Activated T-helper 17 cell treated with anti-CD3 and anti-CD28 coated beads, Interleukin-2, amount 50 U/mL, for 72 hours (primary cell): ENCODE measurements around the gene PATZ1. TPM values are rescaled to one million over a fixed set of nuclear protein-coding genes. Genes with fewer than 3 reads are reported as not detected.
A peak's percentile ranks its signal among the peaks of the same experiment; 100 is the strongest.

Experiments used
- ATAC-seq: fragments of 150-1000 bp; cut with Tn5 transposase; replicated peaks from 2 replicates; pipeline ENCODE4 v1.10.0; 2021; ENCODE audit warnings: mild to moderate bottlenecking, moderate library complexity
- H3K27ac Mint-ChIP-seq: one replicate; pipeline ENCODE4 v1.8.0; 2022; ENCODE audit warnings: mixed read lengths
- H3K27me3 Mint-ChIP-seq: one replicate; pipeline ENCODE4 v1.8.0; 2022; ENCODE audit warnings: mixed read lengths
- H3K36me3 Mint-ChIP-seq: one replicate; pipeline ENCODE4 v1.8.0; 2022; ENCODE audit warnings: low read depth, mild to moderate bottlenecking, mixed read lengths
- H3K4me1 Mint-ChIP-seq: one replicate; pipeline ENCODE4 v1.8.0; 2022; ENCODE audit warnings: mixed read lengths
- H3K4me3 Mint-ChIP-seq: one replicate; pipeline ENCODE4 v1.8.0; 2022; ENCODE audit warnings: mild to moderate bottlenecking, mixed read lengths
- H3K9me3 Mint-ChIP-seq: one replicate; pipeline ENCODE4 v1.8.0; 2022; ENCODE audit warnings: mixed read lengths
- total RNA-seq, 2 donors: library from RNA; stranded (reverse); gene quantifications; one replicate each; pipeline ENCODE4 v1.2.3, GENCODE V29; 2022

PATZ1 gene
- total RNA-seq, 2 donors from 2014 or later, result 16.9 to 28.3 TPM

GRCh38 chr22:31347251-31348008, 1.3 kb upstream of the PATZ1 start:
- Mint-ChIP-seq H3K4me3 (peak overlapping the region; percentile 92), H3K27ac (peak overlapping the region; percentile 43), H3K27me3 (no peaks in the 10 kb centered on the region), H3K36me3 (peaks cover 29% of the 10 kb centered on the region), H3K4me1 (peaks cover 5% of the 10 kb centered on the region), H3K9me3 (no peaks in the 10 kb centered on the region)
- ATAC-seq, result peak; percentile 30

DNA sequence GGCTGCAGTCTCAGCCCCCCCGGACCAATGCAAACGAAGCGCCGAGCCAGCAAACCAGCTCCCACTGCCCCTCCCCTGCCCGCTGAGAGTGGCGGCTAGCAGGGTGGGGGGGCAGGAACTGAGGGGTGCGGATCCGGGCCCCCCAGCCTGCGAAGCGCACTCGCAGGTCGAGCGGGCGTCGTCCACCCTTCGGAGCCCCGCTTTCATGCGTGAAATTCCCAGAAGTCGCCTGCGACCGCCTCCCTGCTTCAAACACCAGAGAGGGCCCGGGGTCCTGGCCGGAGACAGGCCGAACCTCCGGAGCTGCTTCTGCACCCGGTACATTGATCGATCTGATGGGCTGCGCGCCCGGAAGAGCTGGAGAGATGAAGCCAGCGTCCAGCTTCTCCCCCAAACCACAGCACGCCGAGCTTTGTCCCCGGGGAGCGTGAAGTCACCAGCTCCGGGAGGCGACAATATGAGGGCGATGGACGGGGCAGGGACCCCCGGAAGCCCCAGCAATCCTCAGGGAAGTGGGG, 646 bp upstream of the PATZ1 start:
- Mint-ChIP-seq H3K36me3 (peaks cover 35% of the 10 kb centered on the region), H3K4me1 (peaks cover 8% of the 10 kb centered on the region), H3K27ac (peak overlapping the region; percentile 43), H3K9me3 (no peaks in the 10 kb centered on the region), H3K4me3 (peak overlapping the region; percentile 92), H3K27me3 (no peaks in the 10 kb centered on the region)
- ATAC-seq, result peak; percentile 4

GRCh38 chr22:31345331-31346254, 553 bp downstream of the PATZ1 start:
- no peaks in the 10 kb centered on the region for H3K27me3 Mint-ChIP-seq
- peak overlapping the region; percentile 92 for H3K4me3 Mint-ChIP-seq
- peaks cover 47% of the 10 kb centered on the region for H3K36me3 Mint-ChIP-seq
- peak; percentile 59 for ATAC-seq
- H3K9me3 Mint-ChIP-seq, result no peaks in the 10 kb centered on the region
- peaks cover 11% of the 10 kb centered on the region for H3K4me1 Mint-ChIP-seq
- no peak overlapping the region for H3K27ac Mint-ChIP-seq

- ATAC-seq, result no peak
- no peaks in the 10 kb centered on the region for H3K27me3 Mint-ChIP-seq
- peaks cover 55% of the 10 kb centered on the region for H3K36me3 Mint-ChIP-seq
- no peaks in the 10 kb centered on the region for H3K9me3 Mint-ChIP-seq
- peak overlapping the region; percentile 92 for H3K27ac Mint-ChIP-seq
- peaks cover 17% of the 10 kb centered on the region for H3K4me1 Mint-ChIP-seq
- H3K4me3 Mint-ChIP-seq, result peak overlapping the region; percentile 92
Observed at GRCh38 chr22:31344578-31345330, 1.4 kb downstream of the PATZ1 start.

GRCh38 chr22:31344256-31344577, 1.9 kb downstream of the PATZ1 start:
- peaks cover 60% of the 10 kb centered on the region for H3K36me3 Mint-ChIP-seq

GRCh38 chr22:31343235-31344191, 2.6 kb downstream of the PATZ1 start:
- H3K4me3 Mint-ChIP-seq, result peak overlapping the region; percentile 92
- no peaks in the 10 kb centered on the region for H3K9me3 Mint-ChIP-seq
- peak overlapping the region; percentile 92 for H3K27ac Mint-ChIP-seq
- no peaks in the 10 kb centered on the region for H3K27me3 Mint-ChIP-seq
- no peak for ATAC-seq
- H3K36me3 Mint-ChIP-seq, result peaks cover 64% of the 10 kb centered on the region
- peaks cover 17% of the 10 kb centered on the region for H3K4me1 Mint-ChIP-seq

More at GRCh38 chr22:31344256-31344577, 1.9 kb downstream of the PATZ1 start:
- no peaks in the 10 kb centered on the region for H3K9me3 Mint-ChIP-seq
- H3K27me3 Mint-ChIP-seq, result no peaks in the 10 kb centered on the region
- peak overlapping the region; percentile 92 for H3K27ac Mint-ChIP-seq
- H3K4me1 Mint-ChIP-seq, result peaks cover 17% of the 10 kb centered on the region
- peak overlapping the region; percentile 92 for H3K4me3 Mint-ChIP-seq
- no peak for ATAC-seq

- Mint-ChIP-seq H3K4me1 (peaks cover 17% of the 10 kb centered on the region), H3K27ac (peak overlapping the region; percentile 92), H3K36me3 (peaks cover 74% of the 10 kb centered on the region), H3K27me3 (no peaks in the 10 kb centered on the region), H3K9me3 (no peaks in the 10 kb centered on the region), H3K4me3 (peak overlapping the region; percentile 92)
- no peak for ATAC-seq
Observed at GRCh38 chr22:31342389-31343140, 3.6 kb downstream of the PATZ1 start.

DNA sequence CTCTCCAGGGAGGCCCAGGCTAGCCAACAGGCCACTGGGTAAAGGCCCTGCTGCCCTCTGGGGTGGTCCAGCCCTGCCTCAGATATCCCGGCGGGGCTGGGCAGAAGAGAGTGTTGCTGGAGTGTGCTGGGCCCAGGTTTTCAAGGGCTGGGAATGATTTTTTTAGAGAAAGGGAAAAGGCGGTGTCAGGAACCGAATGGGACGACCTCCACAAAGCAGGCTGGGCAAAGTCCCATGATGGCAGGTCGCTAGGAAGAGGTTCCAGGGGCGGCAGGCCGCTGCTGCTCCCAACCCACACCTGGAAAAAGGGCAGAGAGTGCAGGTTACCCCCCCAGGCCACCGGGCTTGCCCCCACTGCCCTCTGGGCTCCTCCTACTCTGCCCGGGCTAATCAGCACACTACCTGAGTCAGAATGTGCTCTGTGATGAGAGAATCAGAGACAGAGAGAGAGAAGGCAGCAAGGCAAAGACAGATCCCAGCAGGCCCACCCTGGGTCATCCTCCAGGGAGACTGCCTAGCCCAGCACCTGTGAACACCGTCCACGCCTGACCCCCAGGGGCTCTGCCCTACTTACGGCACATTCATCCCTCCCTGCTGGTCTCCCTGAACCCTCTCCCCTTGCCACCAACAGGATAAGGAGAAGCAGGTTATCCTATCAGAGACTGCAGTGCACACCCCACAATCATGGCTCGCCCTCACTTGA, 4.6 kb downstream of the PATZ1 start:
- Mint-ChIP-seq H3K4me1 (peaks cover 17% of the 10 kb centered on the region), H3K4me3 (peak overlapping the region; percentile 92), H3K27ac (peak overlapping the region; percentile 92), H3K9me3 (no peaks in the 10 kb centered on the region), H3K36me3 (peaks cover 82% of the 10 kb centered on the region), H3K27me3 (no peaks in the 10 kb centered on the region)
- no peak for ATAC-seq

DNA sequence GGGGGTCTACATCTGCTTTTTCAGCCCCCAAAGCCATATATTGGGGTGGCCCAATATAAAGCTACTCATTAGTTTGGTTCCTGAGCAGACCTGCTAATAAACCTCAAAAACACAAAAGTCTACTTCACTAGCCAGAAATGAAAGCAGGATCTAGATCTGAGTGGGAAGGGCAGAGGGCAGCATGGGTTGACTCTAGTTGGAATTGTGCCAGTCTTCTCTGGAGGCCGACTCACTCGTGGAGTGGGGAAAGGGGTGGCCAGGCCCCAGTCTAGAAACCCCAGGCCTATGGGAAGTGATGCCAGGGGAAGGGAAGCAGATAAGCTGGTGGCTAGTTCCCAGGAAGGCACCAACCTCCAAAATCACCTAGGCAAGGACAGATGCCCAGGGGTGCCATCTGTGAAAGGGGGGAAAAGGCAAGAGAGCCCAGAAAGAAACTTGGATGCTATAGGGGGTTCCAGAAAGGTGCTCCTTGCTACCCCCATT, 5.3 kb downstream of the PATZ1 start:
- Mint-ChIP-seq H3K4me3 (peak overlapping the region; percentile 92), H3K27ac (peak overlapping the region; percentile 92), H3K4me1 (peaks cover 17% of the 10 kb centered on the region), H3K9me3 (no peaks in the 10 kb centered on the region), H3K36me3 (peaks cover 89% of the 10 kb centered on the region), H3K27me3 (no peaks in the 10 kb centered on the region)
- no peak for ATAC-seq

GRCh38 chr22:31340360-31340759, 5.8 kb downstream of the PATZ1 start:
- Mint-ChIP-seq H3K27me3 (no peaks in the 10 kb centered on the region), H3K4me1 (peaks cover 17% of the 10 kb centered on the region), H3K27ac (peak overlapping the region; percentile 92), H3K4me3 (peak overlapping the region; percentile 92), H3K9me3 (no peaks in the 10 kb centered on the region), H3K36me3 (peaks cover 93% of the 10 kb centered on the region)
- no peak for ATAC-seq

GRCh38 chr22:31339148-31339832, 6.9 kb downstream of the PATZ1 start:
- ATAC-seq, result no peak
- H3K27ac Mint-ChIP-seq, result peak overlapping the region; percentile 92
- peaks cover 94% of the 10 kb centered on the region for H3K36me3 Mint-ChIP-seq
- no peaks in the 10 kb centered on the region for H3K27me3 Mint-ChIP-seq
- no peak overlapping the region for H3K4me3 Mint-ChIP-seq
- no peaks in the 10 kb centered on the region for H3K9me3 Mint-ChIP-seq
- peaks cover 28% of the 10 kb centered on the region for H3K4me1 Mint-ChIP-seq

DNA sequence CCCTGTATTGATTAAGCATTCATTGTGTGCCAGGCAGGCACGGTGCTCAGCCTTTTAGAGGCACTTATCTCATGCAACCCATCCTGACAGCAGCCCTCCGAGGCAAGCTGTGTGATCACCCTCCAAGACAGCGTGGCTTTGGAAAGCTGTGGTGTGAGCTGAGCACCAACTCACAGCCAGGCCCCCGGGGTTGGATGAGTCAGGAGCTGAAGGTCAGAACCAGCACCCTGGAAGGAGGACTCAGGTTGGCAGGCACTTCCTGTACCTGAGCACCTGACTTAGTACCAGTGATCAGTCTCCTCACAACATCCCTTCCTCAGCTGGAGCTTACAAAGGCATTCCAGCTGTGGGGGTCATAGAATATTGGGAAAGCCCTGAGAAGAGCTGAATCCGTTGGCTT, 9.0 kb downstream of the PATZ1 start:
- H3K9me3 Mint-ChIP-seq, result no peaks in the 10 kb centered on the region
- H3K4me1 Mint-ChIP-seq, result peaks cover 21% of the 10 kb centered on the region
- H3K36me3 Mint-ChIP-seq, result peaks cover 94% of the 10 kb centered on the region
- H3K4me3 Mint-ChIP-seq, result peak overlapping the region; percentile 27
- H3K27me3 Mint-ChIP-seq, result no peaks in the 10 kb centered on the region
- peak overlapping the region; percentile 80 for H3K27ac Mint-ChIP-seq
- peak; percentile 88 for ATAC-seq
